Suppressor macrophage treated with lipopolysaccharide for 4 hours (primary cell): ENCODE data around the gene PKNOX2.

Experiments used
- DNase-seq: peaks from one replicate; pipeline ENCODE4 v3.0.0-alpha.2; 2020

PKNOX2 gene

GRCh38 chr11:125457814-125458343 lies 293.3 kb downstream of the PKNOX2 start:
- DNase-seq = peak; percentile 43

- no peak for DNase-seq
Measured at GRCh38 chr11:125460275-125460674, 295.7 kb downstream of the PKNOX2 start.

GRCh38 chr11:125463590-125464269 lies 299.2 kb downstream of the PKNOX2 start:
- DNase-seq = no peak

GRCh38 chr11:125464270-125464662 lies 299.7 kb downstream of the PKNOX2 start:
- no peak for DNase-seq

GRCh38 chr11:125464666-125465065 lies 300.1 kb downstream of the PKNOX2 start:
- DNase-seq = no peak

- no peak for DNase-seq
Measured at GRCh38 chr11:125465255-125465654, 300.7 kb downstream of the PKNOX2 start.

GRCh38 chr11:125465701-125466100 lies 301.1 kb downstream of the PKNOX2 start:
- DNase-seq = no peak

GRCh38 chr11:125468025-125468424 lies 303.5 kb downstream of the PKNOX2 start:
- no peak for DNase-seq

GRCh38 chr11:125468852-125469251 lies 304.3 kb downstream of the PKNOX2 start:
- DNase-seq = no peak

- DNase-seq = no peak
Measured at GRCh38 chr11:125470355-125470754, 305.8 kb downstream of the PKNOX2 start.

- no peak for DNase-seq
Measured at GRCh38 chr11:125476721-125477120, 312.2 kb downstream of the PKNOX2 start.

- DNase-seq = no peak
Measured at GRCh38 chr11:125479137-125479536, 314.6 kb downstream of the PKNOX2 start.

GRCh38 chr11:125481531-125481930 lies 317.0 kb downstream of the PKNOX2 start:
- DNase-seq = no peak
